Measurements from ENCODE around the gene BCORL1.

Gene BCORL1

GRCh38 chrX:129961180-129962083 is 21.0 kb upstream of the BCORL1 start:
- peak; percentile 48 for DNase-seq

- DNase-seq: no peak
Observed at GRCh38 chrX:129963729-129964128, 18.7 kb upstream of the BCORL1 start.

GRCh38 chrX:129965166-129965565 is 17.3 kb upstream of the BCORL1 start:
- DNase-seq: no peak

GRCh38 chrX:129968968-129969367 is 13.5 kb upstream of the BCORL1 start:
- no peak for DNase-seq

- DNase-seq: no peak
Observed at GRCh38 chrX:129976441-129976840, 6.0 kb upstream of the BCORL1 start.

- DNase-seq: no peak
Observed at GRCh38 chrX:129979207-129979920, 3.1 kb upstream of the BCORL1 start.

GRCh38 chrX:129980001-129980401 is 2.4 kb upstream of the BCORL1 start:
- no peak for DNase-seq

GRCh38 chrX:129980540-129981199 is 1.8 kb upstream of the BCORL1 start:
- DNase-seq: no peak

- no peak for DNase-seq
Observed at GRCh38 chrX:129981200-129981553, 1.3 kb upstream of the BCORL1 start.

- no peak for DNase-seq
Observed at GRCh38 chrX:129981752-129982299, 609 bp upstream of the BCORL1 start.

GRCh38 chrX:129983575-129984110 is 1.2 kb downstream of the BCORL1 start:
- no peak for DNase-seq

- peak; percentile 28 for DNase-seq
Observed at GRCh38 chrX:129984111-129984958, 1.9 kb downstream of the BCORL1 start.

- DNase-seq: no peak
Observed at GRCh38 chrX:129987871-129988270, 5.4 kb downstream of the BCORL1 start.

GRCh38 chrX:129992181-129992580 is 9.7 kb downstream of the BCORL1 start:
- no peak for DNase-seq

GRCh38 chrX:129996120-129996519 is 13.7 kb downstream of the BCORL1 start:
- DNase-seq: no peak

- DNase-seq: no peak
Observed at GRCh38 chrX:129997086-129997485, 14.7 kb downstream of the BCORL1 start.

- no peak for DNase-seq
Observed at GRCh38 chrX:129998021-129998420, 15.6 kb downstream of the BCORL1 start.

- no peak for DNase-seq
Observed at GRCh38 chrX:130001893-130002292, 19.5 kb downstream of the BCORL1 start.

- DNase-seq: no peak
Observed at GRCh38 chrX:130002541-130002940, 20.1 kb downstream of the BCORL1 start.

GRCh38 chrX:130005089-130005807 is 22.8 kb downstream of the BCORL1 start:
- DNase-seq: no peak

GRCh38 chrX:130009658-130010223 is 27.3 kb downstream of the BCORL1 start:
- no peak for DNase-seq
